GM13977 (cell line): ENCODE data around the gene RNPEP.

Source experiments
- DNase-seq: peaks from one replicate; pipeline ENCODE4 v3.0.0; 2012; ENCODE audit warnings: low spot score
- CTCF ChIP-seq: IDR thresholded peaks from 2 replicates; pipeline ENCODE4 v1.5.1; 2012; ENCODE audit warnings: mild to moderate bottlenecking, control low read depth; ENCODE audit not compliant: insufficient read depth; ENCODE audit errors: extremely low read depth, missing control alignments
- in situ Hi-C: fragments of 300-500 bp; cut with MboI; formaldehyde crosslinking; loops from one replicate; pipeline ENCODE4 v1.12.0; 2022; ENCODE audit warnings: low sequenced_read_pairs, low pct_unique_long_range_greater_than_20kb, mixed read lengths, inconsistent platforms; ENCODE audit not compliant: unreplicated experiment

RNPEP gene

GRCh38 chr1:201945863-201946223, 36.6 kb upstream of the RNPEP start:
- no peak for TF ChIP-seq CTCF
- in situ Hi-C loops: no loop called here
- no peak for DNase-seq

GRCh38 chr1:201946224-201946908, 36.1 kb upstream of the RNPEP start, which contains the start of gene LMOD1:
TSS of gene LMOD1 (minus strand) at chr1:201946548. CDS start at chr1:201946340, 208 bp downstream.
- in situ Hi-C loops: no loop called here
- TF ChIP-seq CTCF: no peak
- DNase-seq: no peak

GRCh38 chr1:201947697-201948008, 34.8 kb upstream of the RNPEP start:
- DNase-seq: no peak
- in situ Hi-C loops: no loop called here
- TF ChIP-seq CTCF: no peak

GRCh38 chr1:201949491-201949890, 33.0 kb upstream of the RNPEP start:
- in situ Hi-C loops: no loop called here
- TF ChIP-seq CTCF: no peak
- no peak for DNase-seq

GRCh38 chr1:201954263-201955008, 28.0 kb upstream of the RNPEP start:
- in situ Hi-C loops: no loop called here
- DNase-seq: no peak
- TF ChIP-seq CTCF: no peak

GRCh38 chr1:201955009-201955728, 27.3 kb upstream of the RNPEP start, which contains the start of gene TIMM17A:
TSS of gene TIMM17A (plus strand) at chr1:201955503. CDS start at chr1:201955527, 24 bp downstream.
- peak; percentile 93 for DNase-seq
- in situ Hi-C loops: no loop called here
- TF ChIP-seq CTCF: no peak
